Neural cell (in vitro differentiated cells): ENCODE results near the gene ATAD1. TPM values are rescaled to one million over a fixed set of nuclear protein-coding genes. Genes with fewer than 3 reads are reported as not detected.

Experiments
- EP300 ChIP-seq: fragments of 450-650 bp; conservative IDR thresholded peaks from 2 replicates; pipeline ENCODE4 v1.6.1; 2014; ENCODE audit warnings: antibody characterized with exemption, mild to moderate bottlenecking, moderate library complexity; ENCODE audit not compliant: poor library complexity, severe bottlenecking
- EZH2 ChIP-seq: fragments of 200-600, 300-800 bp; shearing (Covaris generic), sonication (generic); IDR thresholded peaks from 2 replicates; pipeline ENCODE4 v1.6.1; 2014; ENCODE audit warnings: antibody characterized with exemption, low read length, borderline replicate concordance, mild to moderate bottlenecking; ENCODE audit not compliant: insufficient read depth, poor library complexity, severe bottlenecking
- TAF1 ChIP-seq: IDR thresholded peaks from 2 replicates; pipeline ENCODE4 v1.6.1; 2012; ENCODE audit warnings: low read depth
- polyA plus RNA-seq: library from polyadenylated mRNA; depleted of rRNA; stranded (reverse); fragments of >200 nt; gene quantifications from 2 replicates; pipeline ENCODE4 v1.2.3, GENCODE V29; 2014
- small RNA-seq, 3 experiments: library from RNA; depleted of rRNA; stranded (forward); fragments of <200 nt; gene quantifications; one replicate each; pipeline ENCODE3, GENCODE V24; 2012

The ATAD1 gene
- polyA plus RNA-seq, 1 donor from 2014 or later = 165 TPM

GRCh38 chr10:87702260-87702972, 115.6 kb downstream of the ATAD1 start (continued):
- no peak for TF ChIP-seq EZH2
- TF ChIP-seq EP300 = no peak
- no peak for TF ChIP-seq TAF1

Small RNAs within 50 kb of the gene (small RNA-seq; reads per million reads assigned to genes)
- gene RN7SL78P = 0 reads per million in 3 experiments

Other genes with a start within 250 kb of the ATAD1 start
- gene PAPSS2, start 158.3 kb downstream of the ATAD1 start, polyA plus RNA-seq = 0.24 and 0.36 TPM in 2 replicates
- gene KLLN, start 45.3 kb upstream of the ATAD1 start, polyA plus RNA-seq = 0.30 and 0.77 TPM in 2 replicates
- gene PTEN, start 45.4 kb upstream of the ATAD1 start, polyA plus RNA-seq = 47.3 and 50.4 TPM in 2 replicates